NCI-H128 (cell line): ENCODE results near the gene ZBED1.
"Not testable (repeated sequence)": the region's sequence is repeated elsewhere in the genome, so short reads cannot be mapped to it uniquely, and the experiment has no call there.

ENCODE experiments used
- DNase-seq: peaks from one replicate; lab custom pipeline; 2025; ENCODE audit not compliant: unreplicated experiment; lab: John Stamatoyannopoulos, UW

The ZBED1 gene

DNA sequence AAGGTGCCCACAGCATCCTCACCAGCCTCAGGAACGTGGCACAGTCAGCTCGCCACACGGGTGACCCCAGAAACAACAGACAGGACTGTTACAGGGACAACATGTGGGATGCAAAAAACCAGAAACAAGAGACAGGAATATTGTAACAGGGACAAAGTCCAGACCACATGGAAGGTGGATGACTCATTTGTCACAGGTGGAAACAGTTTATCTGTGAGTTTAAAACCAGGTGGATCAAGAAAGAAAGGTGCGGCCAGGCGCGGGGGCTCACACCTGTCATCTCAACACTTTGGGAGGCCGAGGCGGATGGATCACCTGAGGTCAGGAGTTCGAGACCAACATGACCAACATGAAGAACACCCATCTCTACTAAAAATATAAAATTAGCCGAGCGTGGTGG lies 23.5 kb downstream of the ZBED1 start:
- DNase-seq = not testable (repeated sequence)

DNA sequence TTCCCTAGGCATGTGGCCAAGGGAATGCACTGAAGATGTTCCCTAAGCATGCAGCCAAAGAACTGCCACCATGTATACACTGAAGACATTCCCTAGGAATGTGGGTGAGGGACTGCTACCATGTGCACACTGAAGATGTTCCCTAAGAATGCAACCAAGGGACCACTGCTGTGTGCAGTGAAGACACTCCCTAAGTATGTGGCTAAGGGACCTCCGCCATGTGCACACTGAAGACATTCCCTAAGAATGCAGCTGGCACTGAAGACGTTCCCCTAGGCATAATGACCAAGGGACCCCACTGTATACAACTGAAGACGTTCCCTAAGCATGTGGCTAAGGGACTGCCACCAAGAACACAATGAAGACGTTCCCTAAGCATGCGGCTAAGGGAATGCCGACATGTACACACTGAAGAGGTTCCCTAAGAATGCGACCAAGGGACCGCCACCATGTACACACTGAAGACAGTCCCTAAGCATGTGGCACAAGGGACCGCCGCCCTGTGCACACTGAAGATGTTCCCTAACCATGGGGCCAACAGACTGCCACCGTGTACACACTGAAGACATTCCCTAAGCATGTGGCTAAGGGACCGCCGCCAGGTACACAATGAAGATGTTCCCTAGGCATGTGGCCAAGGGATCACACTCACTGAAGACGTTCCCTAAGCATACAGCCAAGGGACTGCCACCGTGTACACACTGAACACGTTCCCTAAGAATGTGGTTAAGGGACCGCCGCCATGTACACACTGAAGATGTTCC lies 25.6 kb downstream of the ZBED1 start:
- no peak for DNase-seq

DNA sequence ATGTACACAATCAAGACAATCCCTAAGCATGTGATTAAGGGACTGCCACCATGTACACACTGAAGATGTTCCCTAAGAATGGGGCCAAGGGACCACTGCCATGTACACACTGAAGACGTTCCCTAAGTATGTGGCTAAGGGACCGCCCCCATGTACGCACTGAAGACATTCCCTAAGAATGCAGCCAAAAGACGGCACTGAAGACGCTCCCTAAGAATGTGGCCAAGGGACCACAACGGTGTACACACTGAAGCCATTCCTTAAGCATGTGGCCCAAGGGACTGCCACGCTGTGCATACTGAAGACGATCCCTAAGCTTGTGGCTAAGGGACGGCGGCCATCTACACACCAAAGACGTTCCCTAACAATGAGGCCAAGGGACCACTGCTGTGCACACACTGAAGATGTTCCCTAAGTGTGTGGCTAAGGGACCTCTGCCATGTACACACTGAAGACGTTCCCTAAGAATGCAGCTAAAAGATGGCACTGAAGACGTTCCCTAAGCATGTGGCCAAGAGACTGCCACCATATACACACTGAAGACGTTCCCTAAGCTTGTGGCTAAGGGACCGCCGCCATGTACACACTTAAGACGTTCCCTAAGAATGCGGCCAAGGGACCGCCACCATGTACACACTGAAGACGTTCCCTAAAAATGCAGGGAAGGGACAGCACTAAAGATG lies 26.4 kb downstream of the ZBED1 start:
- DNase-seq = no peak

DNA sequence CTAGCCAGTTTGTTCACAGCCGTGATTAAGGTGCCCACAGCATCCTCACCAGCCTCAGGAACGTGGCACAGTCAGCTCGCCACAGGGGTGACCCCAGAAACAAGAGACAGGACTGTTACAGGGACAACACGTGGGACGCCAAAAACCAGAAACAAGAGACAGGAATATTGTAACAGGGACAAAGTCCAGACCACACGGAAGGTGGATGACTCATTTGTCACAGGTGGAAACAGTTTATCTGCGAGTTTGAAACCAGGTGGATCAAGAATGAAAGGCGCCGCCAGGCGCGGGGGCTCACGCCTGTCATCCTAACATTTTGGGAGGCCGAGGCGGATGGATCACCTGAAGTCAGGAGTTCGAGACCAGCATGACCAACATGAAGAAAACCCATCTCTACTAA lies 27.7 kb downstream of the ZBED1 start:
- DNase-seq = not testable (repeated sequence)

DNA sequence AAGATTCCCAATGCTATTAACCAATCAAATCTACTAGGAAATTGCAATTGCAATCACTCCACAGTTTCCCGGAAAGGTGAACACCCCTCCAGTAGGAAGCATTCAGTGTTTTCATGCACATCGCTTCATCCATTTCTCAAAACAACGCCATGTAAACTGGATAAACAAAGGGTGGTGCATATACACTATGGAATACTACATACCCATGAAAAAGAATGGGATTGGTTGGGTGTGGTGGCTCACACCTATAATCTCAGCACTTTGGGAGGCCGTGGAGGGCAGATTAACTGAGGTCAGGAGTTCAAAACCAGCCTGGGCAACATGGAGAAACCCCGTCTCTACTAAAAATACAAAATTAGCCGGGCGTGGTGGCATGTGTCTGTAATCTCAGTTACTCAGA lies 29.1 kb downstream of the ZBED1 start:
- DNase-seq = no peak

DNA sequence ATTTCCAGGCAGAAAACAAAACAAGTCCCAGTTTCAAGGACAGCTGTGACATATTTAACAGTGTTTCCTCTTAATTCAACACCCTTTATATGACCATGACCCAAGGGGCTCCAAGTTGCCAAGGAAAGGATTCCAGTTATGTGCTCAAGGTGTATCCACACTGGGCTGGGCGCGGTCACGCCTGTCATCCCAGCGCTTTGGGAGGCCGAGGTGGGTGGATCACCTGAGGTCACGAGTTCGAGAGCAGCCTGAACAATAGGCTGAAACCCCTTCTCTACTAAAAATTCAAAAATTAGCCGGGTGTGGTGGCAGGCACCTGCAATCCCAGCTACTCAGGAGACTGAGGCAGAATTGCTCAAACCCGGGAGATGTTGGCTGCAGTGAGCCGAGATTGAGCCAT lies 29.6 kb downstream of the ZBED1 start:
- DNase-seq = not testable (repeated sequence)

DNA sequence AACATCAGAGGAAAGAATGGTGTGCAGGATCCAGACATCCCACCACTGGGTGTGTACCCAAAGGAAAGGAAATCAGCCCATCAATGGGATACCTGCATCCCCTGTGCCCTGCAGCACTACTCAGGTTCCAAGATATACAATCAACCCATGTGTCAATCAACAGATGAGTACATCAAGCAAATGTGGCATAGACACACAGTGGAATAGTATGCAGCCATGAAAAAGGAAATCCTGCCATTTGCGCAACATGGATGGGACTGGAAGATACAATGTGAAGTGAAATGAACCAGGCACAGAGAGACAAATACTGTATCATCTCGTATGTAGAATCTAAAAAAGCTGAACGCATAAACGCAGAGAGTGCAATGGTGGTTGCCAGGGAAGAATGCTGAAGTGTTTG lies 30.9 kb downstream of the ZBED1 start:
- DNase-seq = not testable (repeated sequence)

DNA sequence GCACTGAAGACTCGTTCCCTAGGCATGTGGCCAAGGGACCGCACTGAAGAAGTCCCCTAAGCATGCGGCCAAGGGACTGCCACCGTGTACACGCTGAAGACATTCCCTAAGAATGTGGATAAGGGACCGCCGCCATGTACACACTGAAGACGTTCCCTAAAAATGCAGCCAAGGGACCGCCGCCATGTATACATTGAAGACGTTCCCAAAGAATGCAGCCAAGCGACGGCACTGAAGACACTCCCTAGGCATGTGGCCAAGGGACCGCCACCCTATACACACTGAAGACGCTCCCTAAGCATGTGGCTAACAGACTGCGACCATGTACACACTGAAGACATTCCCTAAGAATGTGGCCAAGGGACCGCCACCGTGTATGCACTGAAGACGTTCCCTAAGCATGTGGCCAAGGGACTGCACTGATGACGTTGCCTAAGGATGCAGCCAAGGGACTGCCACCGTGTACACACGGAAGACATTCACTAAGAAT lies 31.5 kb downstream of the ZBED1 start:
- no peak for DNase-seq

DNA sequence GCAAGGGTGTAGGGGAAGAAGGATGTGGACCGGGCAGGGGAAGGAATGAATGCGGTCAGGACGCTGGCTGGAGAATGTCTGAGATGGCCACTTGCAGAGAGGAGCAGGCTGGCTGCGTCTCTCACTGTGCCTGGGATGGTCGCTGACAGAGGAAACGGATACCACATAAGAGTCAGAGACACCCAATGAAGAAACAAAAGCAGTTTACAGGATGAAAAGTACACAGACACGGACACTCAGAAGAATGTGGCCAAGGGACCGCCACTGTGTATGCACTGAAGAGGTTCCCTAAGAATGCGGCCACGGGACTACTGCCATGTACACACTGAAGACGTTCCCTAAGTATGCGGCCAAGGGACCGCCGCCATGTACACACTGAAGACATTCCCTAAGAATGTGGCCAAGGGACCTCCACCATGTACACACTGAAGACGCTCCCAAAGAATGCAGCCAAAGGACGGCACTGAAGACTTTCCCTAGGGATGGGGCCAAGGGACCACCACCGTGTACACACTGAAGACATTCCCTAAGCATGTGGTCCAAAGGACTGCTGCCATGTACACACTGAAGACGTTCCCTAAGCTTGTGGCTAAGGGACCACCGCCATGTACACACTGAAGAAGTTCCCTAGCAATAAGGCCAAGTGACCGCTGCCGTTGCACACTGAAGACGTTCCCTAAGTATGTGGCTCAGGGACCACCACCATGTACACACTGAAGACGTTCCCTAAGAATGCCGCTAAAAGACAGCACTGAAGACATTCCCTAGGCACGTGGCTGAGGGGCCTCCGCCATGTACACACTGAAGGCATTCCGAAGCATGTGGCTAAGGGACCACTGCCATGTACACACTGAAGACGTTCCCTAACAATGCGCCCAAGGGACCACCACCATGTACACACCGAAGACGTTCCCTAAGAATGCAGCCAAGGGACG lies 32.2 kb downstream of the ZBED1 start:
- DNase-seq = no peak

DNA sequence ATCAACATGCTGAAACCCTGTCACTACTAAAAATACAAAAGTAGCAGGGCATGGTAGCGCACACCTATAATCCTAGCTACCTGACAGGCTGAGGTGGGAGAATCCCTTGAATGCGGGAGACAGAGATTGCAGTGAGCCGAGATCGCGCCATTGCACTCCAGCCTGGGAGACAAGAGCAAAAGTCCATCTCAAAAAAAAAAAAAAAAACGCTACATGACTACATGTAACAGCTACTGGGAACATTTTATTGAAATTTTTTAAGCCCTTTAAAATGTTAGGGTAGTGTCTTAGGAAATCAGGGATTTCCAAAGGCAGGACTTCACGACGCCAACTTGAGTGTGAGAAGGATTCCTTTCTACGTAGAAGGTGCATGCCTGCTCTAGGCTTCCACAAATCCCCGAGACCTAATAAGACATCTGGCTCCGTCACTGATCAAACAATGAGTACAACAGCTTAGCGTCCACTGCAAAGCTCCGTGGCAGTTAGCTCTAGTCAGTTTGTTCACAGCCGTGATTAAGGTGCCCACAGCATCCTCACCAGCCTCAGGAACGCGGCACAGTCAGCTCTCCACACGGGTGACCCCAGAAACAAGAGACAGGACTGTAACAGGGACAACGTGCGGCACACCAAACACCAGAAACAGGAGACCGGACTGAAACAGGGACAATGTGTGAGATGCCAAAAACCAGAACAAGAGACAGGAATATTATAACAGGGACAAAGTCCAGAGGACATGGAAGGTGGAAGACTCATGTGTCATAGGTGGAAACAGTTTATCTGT lies 33.7 kb downstream of the ZBED1 start:
- DNase-seq = no peak

DNA sequence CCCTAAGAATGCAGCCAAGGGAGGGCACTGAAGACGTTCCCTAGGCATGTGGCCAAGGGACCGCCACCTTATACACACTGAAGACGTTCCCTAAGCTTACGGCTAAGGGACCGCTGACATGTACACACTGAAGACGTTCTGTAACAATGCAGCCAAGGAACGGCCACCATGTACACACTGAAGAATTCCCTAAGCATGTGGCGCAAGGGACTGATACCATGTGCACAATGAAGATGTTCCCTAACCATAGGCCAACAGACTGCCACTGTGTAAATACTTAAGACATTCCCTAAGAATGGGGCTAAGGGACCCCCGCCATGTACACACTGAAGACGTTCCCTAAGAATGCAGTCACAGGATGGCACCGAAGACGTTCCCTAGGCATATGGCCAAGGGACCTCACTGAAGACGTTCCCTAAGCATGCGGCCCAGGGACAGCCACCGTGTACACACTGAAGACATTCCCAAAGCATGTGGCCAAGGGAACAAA lies 36.1 kb downstream of the ZBED1 start:
- DNase-seq = no peak

DNA sequence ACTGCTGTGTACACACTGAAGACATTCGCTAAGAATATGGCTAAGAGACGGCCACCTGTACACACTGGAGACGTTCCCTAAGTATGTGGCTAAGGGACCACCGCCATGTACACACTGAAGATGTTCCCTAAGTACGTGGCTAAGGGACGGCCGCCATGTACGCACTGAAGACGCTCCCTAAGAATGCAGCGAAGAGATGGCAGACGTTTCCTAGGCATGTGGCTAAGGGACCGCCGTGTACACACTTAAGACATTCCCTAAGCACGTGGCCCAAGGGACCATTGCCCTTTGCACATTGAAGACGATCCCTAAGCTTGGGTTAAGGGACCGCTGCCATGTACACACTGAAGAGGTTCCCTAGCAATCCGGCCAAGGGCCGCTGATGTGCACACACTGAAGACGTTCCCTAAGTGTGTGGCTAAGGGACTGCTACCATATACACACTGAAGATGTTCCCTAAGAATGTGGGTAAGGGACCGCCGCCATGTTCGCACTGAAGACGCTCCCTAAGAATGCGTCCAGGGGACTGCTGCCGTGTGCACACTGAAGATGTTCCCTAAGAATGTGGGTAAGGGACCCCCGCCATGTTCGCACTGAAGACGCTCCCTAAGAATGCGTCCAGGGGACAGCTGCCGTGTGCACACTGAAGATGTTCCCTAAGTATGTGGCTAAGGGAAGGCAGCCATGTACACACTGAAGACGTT lies 36.7 kb downstream of the ZBED1 start:
- DNase-seq = no peak

DNA sequence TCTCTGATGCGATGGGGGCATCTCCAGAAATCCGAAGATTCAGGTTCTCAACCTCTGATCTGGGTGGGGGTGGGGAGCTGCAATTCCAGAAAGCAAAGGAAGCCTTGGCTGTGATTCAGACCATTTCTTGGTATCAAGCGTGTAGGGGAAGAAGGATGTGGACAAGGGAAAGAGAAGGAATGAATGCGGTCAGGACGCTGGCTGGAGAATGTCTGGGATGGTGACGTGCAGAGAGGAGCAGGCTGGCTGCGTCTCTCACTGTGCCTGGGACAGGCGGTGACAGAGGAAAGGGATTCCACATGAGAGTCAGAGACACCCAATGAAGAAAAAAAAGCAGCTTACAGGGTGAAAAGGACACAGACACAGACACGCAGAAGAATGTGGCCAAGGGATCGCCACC lies 37.3 kb downstream of the ZBED1 start:
- DNase-seq = not testable (repeated sequence)

DNA sequence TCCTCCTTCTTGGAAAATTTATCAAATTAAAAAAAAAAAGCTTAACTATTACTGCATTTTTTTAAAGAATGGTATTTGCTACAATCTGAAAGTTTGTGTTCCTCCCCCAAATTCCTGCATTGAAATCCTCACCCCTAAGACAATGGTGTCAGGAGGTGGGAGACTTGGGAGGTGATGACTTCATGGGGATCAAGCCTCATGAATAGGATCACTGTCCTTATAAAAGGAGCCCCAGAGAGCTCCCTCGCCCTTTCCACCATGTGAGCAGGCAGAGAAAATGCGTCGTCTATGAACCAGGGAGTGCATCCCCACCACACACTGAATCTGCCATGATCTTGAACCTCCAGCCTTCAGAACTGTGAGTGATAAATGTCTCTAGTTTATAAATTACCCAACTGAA lies 38.0 kb downstream of the ZBED1 start:
- no peak for DNase-seq

DNA sequence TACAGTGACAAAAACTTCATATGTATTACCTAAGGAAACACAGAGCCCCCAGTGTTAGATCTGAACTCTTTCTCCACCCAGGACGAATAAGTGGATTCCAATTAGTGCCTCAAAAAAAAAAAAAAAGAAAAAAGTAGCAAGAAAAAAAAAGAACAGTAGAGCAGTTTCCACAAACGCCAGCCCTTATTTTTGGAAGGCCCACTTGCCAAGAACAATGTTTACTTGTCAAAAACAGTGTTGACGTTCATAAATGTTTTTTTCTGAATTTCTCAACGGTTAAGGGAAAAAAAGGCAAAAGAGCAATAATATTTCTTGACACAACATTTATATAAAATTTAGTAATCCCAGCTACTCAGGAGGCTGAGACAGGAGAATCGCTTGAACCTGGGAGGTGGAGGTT lies 38.7 kb downstream of the ZBED1 start:
- DNase-seq = no peak

DNA sequence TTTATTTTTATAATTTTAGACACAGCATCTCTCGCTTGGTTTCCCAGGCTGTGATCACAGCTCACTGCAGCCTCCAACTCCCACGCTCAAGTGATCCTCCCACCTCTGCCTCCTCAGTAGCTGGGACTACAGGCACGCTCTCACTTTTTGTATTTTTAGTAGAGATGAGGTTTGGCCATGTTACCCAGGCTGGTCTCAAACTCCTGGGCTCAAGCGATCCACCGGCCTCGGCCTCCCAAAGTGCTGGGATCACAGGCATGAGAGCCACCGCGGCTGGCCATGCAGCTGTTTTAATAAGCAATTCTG lies 39.1 kb downstream of the ZBED1 start:
- no peak for DNase-seq

DNA sequence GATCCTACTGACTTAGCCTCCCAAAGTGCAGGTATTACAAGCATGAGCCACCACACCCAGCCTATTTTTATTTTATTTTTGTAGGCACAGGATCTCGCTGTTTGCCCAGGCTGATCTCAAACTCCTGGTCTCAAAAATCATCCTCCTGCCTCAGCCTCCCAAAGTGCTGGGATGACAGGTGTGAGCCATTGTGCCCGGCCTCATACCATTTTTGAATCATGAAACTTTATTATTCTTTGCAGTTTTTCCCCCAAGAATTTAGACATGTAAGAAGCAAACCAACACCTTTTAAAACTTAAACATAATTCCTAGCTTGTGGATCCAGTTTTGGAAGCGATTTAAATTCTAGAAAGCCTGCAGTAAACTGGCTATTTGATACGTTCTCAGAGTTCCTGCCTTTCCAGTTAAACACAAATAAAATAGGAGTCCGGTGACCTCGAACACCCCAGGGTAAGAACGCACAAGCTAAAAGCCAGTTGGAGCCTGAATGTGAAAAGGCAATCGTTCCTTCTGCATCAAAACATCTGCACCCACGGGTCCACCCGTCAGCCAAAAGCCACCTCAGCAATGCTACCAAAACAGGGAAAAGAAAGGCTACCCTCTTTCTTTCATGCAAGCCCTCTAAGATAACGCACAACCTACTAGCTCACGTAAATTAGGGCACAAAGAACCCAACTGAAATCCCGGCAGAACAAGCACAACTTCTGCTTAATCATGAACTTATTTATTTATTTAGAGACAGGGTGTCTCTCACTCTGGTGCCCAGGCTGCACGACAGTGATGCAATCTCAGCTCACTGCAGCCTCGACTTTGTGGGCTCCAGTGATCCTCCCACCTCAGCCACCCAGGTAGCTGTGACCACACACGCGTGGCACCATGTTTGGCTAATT lies 39.7 kb downstream of the ZBED1 start:
- not testable (repeated sequence) for DNase-seq

DNA sequence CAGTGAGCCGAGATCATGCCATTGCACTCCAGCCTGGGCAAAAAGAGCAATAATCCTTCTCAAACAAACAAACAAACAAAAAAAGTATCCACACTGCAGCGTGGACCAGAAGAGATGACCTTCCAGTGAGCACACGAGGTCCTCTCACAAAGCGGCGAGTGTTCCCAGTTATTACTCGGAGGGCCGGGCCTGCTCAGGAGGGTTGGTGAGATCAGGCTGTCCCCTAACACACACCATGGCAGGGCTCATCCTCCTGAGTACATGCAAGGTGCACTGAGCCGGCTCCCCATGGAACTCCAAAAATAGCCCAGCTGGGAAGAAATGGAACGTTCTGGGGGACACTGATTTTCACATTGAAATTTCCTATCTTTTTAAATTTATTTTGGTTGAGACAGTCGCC lies 40.7 kb downstream of the ZBED1 start:
- DNase-seq = not testable (repeated sequence)

DNA sequence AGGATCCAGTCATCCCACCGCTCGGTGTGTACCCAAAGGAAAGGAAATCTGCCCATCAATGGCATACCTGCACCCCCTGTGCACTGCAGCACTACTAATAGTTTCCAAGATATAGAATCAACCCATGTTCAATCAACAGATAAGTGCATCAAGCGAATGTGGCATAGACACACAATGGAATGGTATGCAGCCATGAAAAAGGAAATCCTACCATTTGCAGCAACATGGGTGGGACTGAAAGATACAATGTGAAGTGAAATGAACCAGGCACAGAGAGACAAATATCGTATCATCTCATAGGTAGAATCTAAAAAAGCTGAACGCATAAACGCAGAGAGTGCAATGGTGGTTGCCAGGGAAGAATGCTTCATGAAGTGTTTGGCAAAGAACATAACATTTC lies 42.5 kb downstream of the ZBED1 start:
- no peak for DNase-seq
